ENCODE measurements around the gene PILRA. TPM values are rescaled to one million over a fixed set of nuclear protein-coding genes. Genes with fewer than 3 reads are reported as not detected.

PILRA gene
- total RNA-seq, 1 donor from 2014 or later = 2.3 TPM

DNA sequence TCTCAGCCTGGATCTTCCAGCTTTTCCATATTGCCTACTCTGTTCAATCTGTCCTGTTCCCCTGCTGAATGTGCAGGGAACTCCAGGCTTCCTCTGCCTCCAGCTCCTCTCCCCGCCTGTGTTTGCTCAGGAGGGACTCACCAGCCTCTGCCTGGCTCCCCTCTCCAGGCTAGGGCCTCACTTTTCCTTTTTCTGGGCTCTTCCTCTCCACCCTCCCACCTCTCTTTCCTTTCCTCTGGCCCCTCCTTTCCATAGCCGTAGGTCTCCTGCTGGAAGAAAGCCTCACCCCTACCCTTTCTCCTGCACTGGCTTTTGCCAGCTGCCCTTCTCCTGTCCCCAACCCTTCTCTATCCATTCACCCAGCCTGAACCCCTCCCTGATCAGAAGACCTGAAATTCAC, 25.0 kb downstream of the PILRA start:
- no peak for DNase-seq (ENCODE audit: low spot score)
- intact Hi-C loops (cut with DNase I) = no loop called here

DNA sequence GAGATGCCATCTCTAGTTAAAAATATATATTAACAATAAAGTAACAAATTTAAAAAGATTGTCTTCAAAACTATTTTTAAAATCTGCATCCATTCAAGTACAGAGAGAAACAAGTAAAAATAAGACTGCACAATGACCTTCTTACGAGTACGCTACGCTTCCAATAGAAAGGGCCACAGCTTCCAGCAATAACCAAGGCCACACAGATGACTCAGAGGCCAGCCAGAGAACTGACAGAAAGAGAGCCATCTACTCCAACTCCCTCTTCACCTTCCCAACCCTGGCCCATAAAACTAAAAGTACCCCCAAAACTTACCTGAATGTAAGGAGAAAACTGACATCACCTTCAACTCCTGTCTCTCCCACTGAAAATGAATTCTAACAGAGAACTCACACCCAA, 26.8 kb downstream of the PILRA start:
- intact Hi-C loops (cut with DNase I) = no loop called here
- no peak for DNase-seq (ENCODE audit: low spot score)

DNA sequence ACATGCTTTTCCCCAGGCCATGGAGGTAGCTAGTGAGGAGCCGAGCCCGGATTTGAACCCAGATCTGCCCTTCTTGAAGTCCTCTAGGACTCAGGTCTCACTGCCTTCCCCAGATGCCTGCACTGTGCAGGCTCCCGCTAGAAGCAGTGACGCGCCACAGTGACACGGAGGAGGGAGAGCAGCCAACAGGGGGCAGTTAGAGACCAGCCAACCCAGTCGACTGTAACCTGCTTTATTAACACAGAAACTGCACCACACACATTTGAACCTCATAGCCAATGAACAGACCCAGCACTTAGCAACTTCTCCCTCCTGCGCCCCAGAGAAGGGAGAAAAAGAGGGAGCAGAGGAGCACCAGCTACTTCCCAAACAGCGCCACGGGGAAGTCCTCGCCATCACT, 27.4 kb downstream of the PILRA start:
- intact Hi-C loops (cut with DNase I) = no loop called here
- no peak for DNase-seq (ENCODE audit: low spot score)

DNA sequence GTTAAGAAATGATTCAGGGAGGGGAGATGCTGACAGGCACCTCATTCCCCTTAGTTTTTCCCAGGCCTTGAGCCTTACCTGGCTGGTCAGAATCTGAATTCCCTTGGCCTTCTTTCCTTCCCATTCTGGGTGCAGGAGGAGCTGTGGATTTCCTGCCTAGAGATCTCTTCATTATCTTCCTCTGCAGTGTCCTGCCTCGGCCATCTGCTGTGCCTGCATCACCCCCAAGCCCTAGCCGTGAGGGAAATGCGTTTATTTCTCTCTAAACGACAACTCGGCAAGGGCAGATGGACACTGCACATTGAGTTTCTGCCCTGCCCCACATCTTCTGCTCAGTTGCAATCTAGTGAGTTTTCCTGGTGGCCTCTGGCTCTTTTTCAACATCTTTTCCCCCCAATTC, 28.5 kb downstream of the PILRA start:
- DNase-seq (ENCODE audit: low spot score) = no peak

DNA sequence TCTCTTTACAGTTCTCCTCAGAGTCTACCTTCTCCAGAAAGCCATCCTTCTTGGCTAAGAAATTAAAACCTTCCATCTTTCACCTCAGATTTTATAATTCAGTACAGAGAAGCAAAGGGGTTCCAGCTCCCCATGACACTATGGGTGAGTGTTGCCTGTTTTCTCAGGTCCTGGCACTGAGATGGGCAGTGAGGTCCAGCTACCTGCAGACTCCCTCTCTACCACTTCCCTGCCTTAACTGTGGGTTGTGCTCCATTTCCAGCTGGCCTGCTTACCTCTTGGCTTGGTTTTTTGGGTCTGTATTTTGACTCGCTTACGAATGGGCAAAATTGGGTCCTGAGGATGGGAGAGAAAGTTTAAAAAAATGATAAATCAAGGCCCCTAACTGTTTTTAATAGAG, 29.0 kb downstream of the PILRA start:
- no peak for DNase-seq (ENCODE audit: low spot score)
- intact Hi-C loops (cut with DNase I) = no loop called here

More for the DNA sequence above, 28.5 kb downstream of the PILRA start:
- intact Hi-C loops (cut with DNase I) = no loop called here

DNA sequence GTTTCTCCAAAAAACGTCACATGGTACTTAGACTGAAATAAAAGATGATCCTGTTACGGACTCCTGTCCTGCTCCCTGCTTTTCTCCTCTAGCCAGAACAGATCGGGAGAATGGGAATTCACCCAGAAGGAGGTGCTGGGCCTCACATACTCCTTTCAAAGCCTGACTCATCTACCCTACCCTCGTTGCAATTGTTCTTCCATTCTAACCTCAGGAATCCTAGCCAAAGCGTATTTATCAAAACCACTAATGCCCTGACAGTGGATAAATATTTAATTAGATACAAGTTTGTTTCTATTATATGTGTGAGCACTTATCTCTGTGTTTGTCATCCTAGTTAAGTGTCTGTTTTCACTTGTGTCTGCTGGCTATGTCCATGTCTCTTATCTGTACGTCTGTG, 33.5 kb downstream of the PILRA start:
- DNase-seq (ENCODE audit: low spot score) = no peak
- intact Hi-C loops (cut with DNase I) = no loop called here

DNA sequence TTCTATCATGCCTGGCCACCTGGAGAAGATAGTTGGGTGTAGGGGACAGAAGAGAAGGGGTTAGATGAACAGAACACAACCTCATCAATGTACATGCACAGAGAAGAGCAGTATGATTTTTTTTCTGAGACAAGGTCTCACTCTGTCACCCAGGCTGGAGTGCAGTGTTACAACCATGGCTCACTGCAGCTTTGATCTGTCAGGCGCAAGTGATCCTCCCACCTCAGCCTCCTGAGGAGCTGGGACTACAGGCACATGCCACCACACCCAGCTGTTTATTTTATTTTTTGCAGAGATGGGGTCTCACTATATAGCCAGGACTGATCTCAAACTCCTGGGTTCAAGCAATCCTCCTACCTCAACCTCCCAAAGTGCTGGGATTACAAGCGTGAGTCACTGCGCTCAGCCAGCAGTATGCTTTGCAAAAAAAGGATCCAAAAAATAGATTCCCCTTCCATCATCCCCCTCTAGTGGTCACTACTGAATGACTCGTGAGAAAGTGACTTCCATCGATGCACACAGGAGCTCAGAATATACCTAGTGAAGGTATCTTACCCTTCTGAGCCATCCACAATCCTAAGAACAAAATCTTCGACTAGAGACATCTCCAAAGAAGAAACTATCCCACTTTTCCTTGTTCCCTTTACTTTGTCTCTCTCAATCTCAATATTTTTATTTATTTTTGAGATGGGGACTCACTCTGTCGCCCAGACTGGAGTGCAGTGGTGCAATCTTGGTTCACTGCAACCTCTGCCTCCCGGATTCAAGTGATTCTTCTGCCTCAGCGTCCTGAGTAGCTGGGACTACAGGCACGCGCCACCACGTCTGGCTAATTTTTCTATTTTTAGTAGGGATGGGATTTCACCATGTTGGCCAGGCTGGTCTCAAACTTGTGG, 34.2 kb downstream of the PILRA start:
- intact Hi-C loops (cut with DNase I) = no loop called here
- no peak for DNase-seq (ENCODE audit: low spot score)

DNA sequence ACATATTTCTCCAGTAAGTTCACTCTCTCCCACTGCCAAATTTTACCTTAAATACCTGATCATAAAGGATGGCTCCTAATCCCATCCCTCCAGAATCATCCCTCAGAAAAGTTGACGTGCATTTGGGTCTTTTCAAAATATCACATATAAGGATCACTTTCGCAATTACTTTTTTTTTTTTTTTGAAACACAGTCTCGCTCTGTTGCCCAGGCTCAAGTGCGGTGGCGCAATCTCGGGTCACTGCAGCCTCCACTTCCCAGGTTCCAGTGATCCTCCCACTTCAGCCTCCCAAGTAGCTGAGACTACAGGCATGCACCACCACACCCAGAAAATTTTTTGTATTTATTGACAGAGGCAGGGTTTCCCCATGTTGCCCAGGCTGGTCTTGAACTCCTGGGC, 37.8 kb downstream of the PILRA start:
- DNase-seq (ENCODE audit: low spot score) = no peak
- intact Hi-C loops (cut with DNase I) = no loop called here

DNA sequence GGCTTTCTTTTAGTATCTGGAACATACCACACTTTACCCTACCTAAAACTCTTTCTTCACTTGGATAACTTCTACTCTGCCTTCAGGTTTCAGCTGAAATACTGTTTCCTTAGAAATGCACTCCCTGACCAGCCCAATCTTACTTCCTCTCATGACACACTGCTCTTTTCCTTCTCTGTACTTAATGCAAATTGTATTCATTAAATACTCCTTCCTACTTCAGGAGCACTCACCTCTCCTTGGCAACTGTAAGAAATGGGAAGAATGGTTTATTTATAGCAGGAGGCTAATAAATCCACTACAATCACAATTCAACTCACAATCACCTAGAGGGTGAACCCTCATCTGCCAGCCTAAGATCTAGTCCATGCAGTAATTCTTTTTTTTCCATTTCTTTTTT, 40.1 kb downstream of the PILRA start:
- DNase-seq (ENCODE audit: low spot score) = no peak
- intact Hi-C loops (cut with DNase I) = no loop called here

DNA sequence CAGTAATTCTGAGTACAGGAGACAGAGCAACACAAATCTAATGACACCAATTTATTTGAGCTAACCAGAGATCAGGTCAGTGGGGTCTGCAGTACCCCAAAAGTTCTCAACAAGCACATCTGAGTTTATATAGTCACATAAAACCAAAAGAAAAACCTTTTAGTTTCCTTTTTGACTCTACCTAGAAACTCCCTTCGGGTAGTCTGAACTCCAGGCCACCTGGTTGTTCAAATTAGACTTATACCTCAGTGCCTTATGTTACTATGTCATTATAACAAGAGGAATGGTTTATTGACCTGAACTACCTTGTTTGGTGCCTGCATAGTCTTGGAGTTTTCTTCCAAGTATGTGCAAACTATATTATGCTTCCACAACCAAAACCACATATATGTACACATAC, 40.6 kb downstream of the PILRA start:
- intact Hi-C loops (cut with DNase I) = no loop called here
- no peak for DNase-seq (ENCODE audit: low spot score)

DNA sequence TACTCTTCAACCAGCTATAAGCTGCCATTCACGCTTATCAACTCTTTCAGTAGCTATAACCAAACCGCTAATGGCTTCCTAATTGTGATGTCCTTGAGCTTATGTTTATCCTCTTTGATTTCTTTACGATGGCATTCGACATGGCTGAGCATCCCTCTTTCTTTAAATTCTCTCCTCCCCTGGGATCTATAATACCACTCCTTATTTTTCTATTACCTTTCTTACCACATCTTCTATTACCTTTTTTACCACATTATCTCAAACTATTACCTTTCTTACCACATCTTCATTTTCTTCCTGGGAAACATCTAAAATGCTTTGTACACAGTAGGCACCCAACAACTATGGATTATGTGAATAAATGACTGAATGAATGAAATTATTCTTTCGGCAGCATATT, 42.2 kb downstream of the PILRA start:
- intact Hi-C loops (cut with DNase I) = no loop called here
- no peak for DNase-seq (ENCODE audit: low spot score)

DNA sequence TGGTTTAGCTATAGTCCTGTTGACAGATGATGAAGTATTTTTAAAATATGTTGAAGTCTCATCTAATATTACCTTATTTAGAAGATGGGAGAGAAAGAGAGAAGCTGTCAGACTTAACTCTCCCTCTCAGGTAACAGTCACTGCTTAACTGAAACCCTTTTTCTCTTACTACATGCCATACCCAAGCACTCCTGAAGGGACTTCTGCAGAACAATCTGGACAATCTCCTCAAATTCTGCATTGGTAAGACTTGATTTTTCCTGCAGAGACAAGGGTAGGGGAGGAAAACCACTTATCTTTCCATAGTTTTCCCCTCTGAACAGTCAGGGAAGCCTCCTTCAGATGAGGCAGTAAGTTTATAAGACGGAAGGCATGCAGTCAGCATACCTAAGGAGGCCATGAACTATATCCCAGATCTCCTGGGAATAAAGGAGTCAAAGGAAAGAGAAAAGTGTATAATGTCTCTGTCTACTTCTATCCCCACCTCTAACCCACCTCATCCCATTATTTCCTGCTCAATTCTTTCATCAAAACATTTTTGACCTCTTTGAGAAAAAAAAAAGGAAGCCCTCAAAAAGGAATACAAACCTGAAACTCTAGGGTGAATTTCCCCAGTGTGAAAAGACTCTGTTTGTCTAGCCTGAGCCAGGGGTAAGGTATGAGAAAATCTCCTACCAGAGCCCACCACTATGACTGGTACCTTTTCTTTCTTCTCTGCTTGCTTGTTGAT, 45.8 kb downstream of the PILRA start:
- intact Hi-C loops (cut with DNase I) = no loop called here
- no peak for DNase-seq (ENCODE audit: low spot score)

DNA sequence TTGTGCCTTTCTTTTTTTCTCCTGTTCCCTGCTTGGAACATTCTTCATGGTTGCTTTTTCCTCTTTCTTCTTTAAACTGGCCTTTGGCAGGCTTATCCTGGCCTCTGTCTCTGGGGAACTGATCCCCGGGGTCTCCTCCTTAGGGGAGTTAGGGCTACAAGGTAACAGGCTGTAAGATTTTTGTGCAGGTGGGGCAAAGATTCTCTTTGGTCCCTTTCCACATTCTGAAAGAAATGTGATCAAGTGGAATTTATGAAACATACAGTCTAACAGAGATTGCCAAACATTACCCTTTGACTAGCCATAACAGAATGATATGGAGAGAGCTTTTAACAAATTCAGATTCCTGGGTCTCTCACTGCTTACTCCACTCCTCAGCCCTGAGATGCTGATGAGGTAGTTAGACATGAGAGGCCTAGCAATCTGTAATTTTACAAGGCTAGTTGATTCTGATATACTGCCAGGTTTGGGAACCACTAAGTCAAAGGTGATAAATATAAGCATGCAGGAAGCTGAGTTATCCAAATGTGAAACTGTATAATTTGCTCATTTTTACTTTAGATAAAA, 46.5 kb downstream of the PILRA start:
- no peak for DNase-seq (ENCODE audit: low spot score)
- intact Hi-C loops (cut with DNase I) = no loop called here

DNA sequence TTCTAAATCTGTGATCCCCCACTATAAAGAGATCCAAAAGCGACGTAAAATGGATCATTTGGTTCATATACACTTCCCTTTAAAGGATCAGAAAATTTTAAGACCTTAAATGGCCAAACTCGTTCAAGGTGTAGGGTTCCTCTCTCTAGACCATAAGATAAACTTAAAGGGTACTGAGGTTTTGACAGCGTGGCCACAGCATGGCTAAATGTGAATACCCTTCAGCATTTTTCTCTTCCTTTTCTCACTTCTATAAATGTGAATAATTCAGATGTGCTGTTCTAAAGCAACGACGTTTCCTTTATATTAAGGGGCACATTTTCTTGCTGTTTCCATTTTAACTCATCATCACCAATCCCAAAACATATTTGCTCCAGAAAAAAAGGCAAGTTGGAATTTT, 50.0 kb downstream of the PILRA start:
- no peak for DNase-seq (ENCODE audit: low spot score)
- intact Hi-C loops (cut with DNase I) = no loop called here

DNA sequence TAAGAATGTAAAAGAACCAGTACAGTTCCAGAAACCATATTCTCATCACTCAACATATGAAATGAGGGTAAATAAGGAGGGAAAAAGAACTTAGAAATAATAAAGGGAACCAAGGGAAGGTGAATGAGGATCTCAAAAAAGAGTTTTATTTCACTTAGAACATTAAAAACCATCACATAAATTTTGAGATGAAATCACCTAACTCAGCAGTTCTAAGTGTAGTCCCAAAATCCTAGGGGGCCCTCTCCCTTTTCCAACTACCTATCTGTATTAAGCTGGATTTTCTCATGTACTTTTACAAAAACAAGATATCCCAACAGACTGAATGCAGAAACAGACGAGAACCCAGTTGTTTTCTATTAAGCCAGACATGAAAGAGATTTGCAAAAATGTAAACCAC, 52.1 kb downstream of the PILRA start:
- intact Hi-C loops (cut with DNase I) = no loop called here
- no peak for DNase-seq (ENCODE audit: low spot score)

DNA sequence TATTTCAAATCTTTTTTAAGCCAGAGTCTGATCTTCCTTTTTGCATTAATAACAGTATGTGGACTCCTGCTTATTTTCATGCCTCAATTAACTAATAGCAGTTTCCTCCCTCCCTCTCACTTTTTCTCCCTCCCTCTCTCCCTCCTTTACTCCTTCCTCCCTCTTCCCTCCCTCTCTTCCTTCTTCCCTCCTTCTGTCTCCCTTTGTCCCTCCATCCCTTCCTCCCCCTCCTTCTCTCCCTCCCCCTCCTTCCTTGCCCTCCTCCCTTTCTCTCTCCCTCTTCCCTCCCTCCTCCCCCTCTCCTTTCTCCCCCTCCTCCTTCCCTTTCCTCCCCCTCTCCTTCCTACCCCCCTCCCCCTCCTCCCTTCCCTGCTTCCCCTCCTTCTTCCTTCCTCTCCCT, 53.2 kb downstream of the PILRA start:
- intact Hi-C loops (cut with DNase I) = no loop called here
- no peak for DNase-seq (ENCODE audit: low spot score)

DNA sequence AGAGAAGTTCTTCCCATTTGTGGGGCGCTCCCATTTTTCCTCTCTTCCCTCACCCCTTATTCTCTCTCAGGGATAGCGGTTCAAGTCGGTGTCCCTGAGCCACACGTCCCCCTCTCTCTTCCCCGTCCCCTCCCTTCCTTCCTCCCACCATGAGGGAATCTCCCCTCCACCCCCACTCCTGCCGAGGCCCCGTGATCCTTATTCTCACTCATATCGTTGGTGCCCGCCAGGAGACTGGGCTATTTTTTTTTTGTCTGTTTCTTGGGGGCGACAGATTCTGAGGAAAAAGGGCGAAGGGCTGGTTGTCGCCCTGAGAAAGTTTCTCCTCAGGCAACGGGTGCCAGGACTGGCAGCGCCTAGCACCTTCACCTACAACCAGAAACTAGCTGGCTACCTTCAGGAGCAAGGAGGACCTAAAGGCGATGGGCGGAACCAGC, 54.5 kb downstream of the PILRA start:
- intact Hi-C loops (cut with DNase I) = loop anchor here (1.0 kb wide), 1 partner anchor 9 kb away; the partner anchor contains the start of gene PPP1R35
- DNase-seq (ENCODE audit: low spot score) = no peak

DNA sequence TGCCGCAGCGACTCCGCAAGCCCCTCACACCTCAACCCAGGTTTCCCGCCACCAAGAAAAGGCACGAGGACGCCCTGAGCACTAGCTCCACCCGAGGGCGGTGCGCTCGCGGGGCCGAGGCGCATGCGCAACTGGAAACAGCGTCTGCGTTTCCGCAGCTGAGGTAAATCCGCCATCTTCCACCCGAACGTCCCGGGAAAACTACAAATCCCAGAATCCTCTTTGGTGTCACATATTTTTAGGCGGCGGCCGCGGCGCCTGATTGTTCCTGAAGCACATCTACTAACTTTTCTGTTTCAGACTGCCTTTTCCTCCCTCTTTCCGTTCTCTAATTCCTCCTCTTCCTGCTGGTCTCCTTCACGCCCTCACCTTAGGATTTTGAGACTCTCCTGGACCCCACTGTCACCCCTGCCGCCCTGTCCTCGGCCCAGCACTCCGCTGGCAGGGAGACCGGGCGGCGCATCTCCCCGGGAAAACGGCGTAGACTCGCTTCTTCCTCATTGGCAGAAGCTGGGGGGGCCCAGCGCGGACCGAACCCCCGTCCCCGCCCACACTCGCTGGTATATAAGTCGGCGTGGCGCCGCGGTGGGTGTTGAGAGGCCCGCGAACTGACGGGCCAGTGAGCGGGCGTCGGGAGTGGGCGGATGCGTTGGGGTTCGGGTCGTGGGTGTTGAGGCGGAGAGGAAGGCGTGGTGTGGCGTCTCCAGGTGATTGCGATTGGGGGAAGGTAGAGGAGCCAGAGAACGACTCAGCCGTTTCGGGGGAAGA, 55.1 kb downstream of the PILRA start, which contains the start of gene ZCWPW1:
Gene ZCWPW1, minus strand, starts transcription at position 505 of the 768 bp plus-strand sequence. CDS start 8,054 bp downstream, outside the sequence.
- intact Hi-C loops (cut with DNase I) = loop anchor here (1.0 kb wide), 1 partner anchor 8 kb away; the partner anchor contains the start of gene PPP1R35
- DNase-seq (ENCODE audit: low spot score) = peak; percentile 97

DNA sequence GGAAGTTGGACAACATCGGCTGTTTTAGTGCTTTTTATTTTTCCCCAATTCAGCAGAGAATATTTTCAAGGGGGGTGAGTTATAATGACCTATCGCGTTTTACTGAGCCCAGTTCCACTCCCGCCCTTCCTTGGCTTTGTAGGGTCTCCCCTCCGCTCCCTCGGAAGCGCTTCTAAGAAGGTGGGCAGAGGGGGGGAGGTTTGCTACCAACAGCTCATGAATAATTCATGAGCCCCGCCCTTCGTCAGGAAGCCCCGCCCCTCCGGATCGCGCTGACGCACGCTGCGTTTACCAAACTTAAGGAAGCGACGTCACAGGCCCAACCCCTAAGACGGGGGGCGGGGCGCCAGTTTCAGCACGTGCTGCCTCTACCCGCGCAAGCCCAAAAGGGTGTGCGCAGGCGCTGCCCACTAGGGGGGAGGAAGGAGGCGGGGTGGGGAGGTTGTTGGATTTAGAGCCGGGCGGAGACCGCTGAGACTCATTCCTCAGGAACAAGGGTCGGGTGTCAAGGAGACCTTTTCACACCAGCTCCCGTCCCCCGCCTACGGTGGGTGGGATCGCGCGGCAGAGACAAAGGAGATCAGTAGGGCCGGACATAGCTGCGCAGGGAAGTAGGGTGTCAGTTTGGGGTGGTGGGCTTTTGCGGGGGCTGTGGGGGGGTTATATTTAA, 55.8 kb downstream of the PILRA start:
- intact Hi-C loops (cut with DNase I) = loop anchor here (1.0 kb wide), 1 partner anchor 7 kb away; the partner anchor contains the start of gene PPP1R35

More for the DNA sequence above, 55.8 kb downstream of the PILRA start:
- DNase-seq (ENCODE audit: low spot score) = peak; percentile 100
